Astrocyte of the hippocampus (primary cell): ENCODE measurements around the gene RNF222.

Source experiments
- DNase-seq: peaks from one replicate; pipeline ENCODE4 v3.0.0; 2011; ENCODE audit warnings: low read depth, low spot score

Gene RNF222

DNA sequence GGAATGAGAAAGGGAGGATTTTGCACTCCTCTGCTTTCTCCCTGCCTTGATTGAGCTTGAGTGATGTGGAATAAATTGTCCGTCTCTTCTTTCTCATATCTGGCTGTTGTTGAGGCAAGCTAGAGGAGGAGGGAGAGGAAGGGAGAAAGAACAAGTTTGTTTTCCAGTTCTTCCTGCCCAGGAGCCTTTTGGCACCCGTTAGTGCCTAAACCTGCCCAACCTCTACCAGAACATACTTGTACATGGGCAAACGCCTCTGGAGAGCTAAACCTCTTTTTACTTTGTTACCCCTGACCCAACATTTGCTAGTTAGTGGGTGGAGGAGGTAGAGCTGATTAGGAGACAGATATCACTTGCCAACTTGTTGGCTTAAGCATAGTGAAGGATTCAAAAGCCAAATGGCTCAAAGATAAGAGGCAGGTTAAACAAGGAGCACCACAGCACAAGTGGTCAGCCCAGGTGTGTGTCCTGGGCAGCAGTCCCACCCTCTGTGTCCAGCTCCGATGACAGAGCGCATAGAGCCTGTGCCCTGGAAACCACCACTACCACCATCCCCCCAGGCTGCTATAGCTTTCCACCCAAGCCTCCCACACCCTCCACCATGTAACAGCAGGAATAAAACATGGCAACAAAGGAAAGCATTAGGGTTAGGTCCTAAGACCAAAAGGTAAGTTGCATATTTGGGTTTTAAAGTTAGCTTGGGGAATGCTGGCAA is 51.5 kb downstream of the RNF222 start:
- DNase-seq = no peak

DNA sequence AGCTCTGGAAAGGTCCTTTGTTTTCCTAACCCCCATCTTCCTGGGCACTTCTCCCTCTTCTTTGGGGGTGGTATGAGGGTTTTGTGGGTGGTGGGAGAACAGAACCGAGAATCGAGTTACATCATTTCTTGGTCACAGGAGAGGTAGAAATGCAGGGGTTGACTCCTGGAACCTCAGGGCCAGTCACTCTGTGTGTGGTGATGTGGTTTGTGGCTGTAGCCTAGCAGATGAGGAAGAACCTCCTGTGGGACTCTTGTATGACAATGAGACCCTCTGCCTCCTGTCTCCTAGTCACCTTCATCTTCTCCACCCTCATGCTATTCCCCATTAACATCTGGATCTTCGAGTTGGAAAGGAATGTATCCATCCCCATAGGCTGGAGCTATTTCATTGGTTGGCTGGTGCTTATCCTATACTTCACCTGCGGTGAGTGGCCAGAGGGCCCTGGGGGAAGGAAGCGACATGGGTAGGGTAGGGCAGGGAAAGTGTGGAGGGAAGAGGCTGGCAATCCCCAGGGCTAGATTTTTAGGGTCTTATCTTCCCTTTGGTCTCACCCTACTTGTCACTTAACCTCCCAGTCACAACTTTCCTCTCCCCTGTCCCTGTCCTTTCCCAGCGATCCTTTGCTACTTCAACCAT is 52.5 kb downstream of the RNF222 start:
- no peak for DNase-seq

DNA sequence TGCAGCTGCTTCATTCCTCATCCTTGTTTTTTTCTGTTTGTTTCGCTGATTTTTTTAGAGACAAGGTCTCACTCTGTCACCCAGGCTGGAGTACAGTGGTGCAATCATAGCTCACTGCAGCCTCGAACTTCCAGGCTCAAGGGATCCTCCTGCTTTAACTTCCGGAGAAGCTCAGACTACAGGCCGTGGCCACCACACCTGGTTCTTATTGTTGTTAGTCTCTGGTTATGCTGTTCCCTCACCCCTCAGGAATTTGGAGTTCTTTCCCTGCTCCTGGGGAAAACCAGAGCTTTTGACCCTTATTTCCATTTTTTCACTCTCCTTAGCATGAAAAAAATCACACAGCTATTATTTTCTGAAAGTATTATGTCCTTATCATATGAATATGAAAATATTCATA is 56.2 kb downstream of the RNF222 start:
- no peak for DNase-seq
